ACC112 (cell line): Measurements from ENCODE around the gene GATC.
"Not testable (repeated sequence)": the region's sequence is repeated elsewhere in the genome, so short reads cannot be mapped to it uniquely, and the experiment has no call there.

Experiments used
- H2AFZ ChIP-seq: fragments of 200-600 bp; sonication (generic); one replicate; pipeline ENCODE4 v1.6.0; 2017; ENCODE audit warnings: antibody characterized with exemption, low read length; ENCODE audit not compliant: unreplicated experiment
- H3K27ac ChIP-seq: fragments of 200-600 bp; sonication (generic); 2 replicates; pipeline ENCODE4 v1.5.1; 2014; ENCODE audit warnings: low read depth, mild to moderate bottlenecking, antibody characterized with exemption, low read length, moderate library complexity
- H3K27me3 ChIP-seq: fragments of 200-600 bp; sonication (generic); 2 replicates; pipeline ENCODE4 v1.6.1; 2014; ENCODE audit warnings: mild to moderate bottlenecking, antibody characterized with exemption, low read length, moderate library complexity, mixed read lengths; ENCODE audit not compliant: insufficient read depth
- H3K36me3 ChIP-seq: fragments of 200-600 bp; sonication (generic); 2 replicates; pipeline ENCODE4 v1.6.1; 2016; ENCODE audit warnings: mild to moderate bottlenecking, antibody characterized with exemption, low read length, moderate library complexity, mixed read lengths; ENCODE audit not compliant: insufficient read depth
- H3K4me1 ChIP-seq: fragments of 200-600 bp; sonication (generic); one replicate; pipeline ENCODE4 v1.6.1; 2016; ENCODE audit warnings: low read length, mixed read lengths; ENCODE audit not compliant: insufficient read depth, unreplicated experiment, control insufficient read depth
- H3K4me3 ChIP-seq: fragments of 200-600 bp; sonication (generic); 2 replicates; pipeline ENCODE4 v1.5.1; 2014; ENCODE audit warnings: mild to moderate bottlenecking, low read depth, low read length
- H3K79me2 ChIP-seq: fragments of 200-600 bp; sonication (generic); one replicate; pipeline ENCODE4 v1.6.0; 2016; ENCODE audit warnings: low read length; ENCODE audit not compliant: control insufficient read depth, unreplicated experiment, insufficient read depth

Gene GATC

DNA sequence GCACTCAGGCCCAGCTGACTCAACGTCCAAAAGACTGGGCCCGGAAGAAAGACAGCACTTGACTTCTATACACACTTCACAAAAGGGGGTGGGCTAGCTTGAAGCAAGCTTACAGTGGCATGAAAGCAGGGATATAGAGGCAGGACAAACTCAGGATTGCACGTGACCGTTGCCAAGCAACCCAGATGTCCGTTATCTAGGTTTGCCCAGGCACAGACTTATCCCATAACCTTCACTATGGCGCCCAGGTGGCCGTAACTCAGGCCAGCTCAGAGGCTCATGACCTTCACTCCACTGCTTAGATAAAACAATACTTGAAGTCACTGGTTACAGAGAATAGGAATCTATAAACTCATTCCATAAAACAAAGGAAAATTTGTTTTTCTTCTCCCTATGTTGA is 41.3 kb downstream of the GATC start:
- not testable (repeated sequence) for H3K4me3 ChIP-seq, H3K79me2 ChIP-seq, H3K27me3 ChIP-seq, H2AFZ ChIP-seq, H3K36me3 ChIP-seq, H3K27ac ChIP-seq, H3K4me1 ChIP-seq

DNA sequence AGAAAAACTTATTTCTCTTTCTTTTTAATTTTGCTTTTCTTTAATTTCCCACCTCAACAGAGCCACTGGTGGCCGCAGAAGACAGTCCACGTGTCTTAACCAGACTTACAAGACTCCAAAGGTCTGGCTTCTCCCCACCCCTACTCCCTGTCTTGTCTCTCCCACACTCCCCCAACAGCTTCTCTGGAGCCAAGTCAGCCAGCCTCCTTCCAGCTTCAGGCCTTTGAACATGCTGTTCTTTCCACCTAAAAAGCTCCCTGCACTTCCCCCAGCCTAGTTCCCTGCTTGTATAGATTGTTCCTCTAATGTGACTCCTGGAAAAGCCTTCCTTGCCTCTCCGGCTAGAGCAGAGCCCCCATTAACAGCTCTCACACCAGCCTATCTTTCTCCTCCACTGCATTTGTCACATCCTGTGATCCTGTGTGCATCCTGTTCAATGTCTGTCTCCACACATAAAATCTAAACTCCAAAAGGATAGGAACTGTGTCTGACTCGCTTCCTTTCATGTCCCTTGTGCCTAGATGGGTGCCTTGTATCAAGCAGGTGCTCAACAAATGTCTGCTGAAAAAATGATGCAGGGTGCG is 41.9 kb downstream of the GATC start:
- no peaks in the 10 kb centered on the region for H3K27me3 ChIP-seq
- no peak overlapping the region for H2AFZ ChIP-seq
- H3K27ac ChIP-seq: no peak overlapping the region
- no peaks in the 10 kb centered on the region; the same call in 1 of the 2 replicates for H3K36me3 ChIP-seq
- H3K4me1 ChIP-seq: no peaks in the 10 kb centered on the region
- no peaks in the 10 kb centered on the region for H3K79me2 ChIP-seq
- H3K4me3 ChIP-seq: no peak overlapping the region

DNA sequence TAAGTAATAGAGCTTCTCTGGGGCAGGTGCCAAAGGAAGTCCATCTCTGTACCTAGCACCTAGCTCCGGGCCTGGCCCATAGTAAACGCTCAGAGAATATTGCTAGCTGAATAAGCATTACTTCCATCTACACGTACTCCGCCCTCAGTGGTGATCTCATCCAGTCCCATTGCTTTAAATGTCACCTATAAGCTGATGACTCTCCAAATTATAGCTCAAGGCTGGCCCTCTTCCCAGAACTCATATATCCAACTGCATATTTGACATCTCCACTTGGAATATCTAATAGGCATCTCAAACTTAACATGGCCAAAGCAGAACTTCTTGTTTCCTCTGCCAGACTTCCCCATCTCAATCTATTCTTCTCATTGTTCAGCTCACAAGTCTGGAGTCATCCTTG is 42.8 kb downstream of the GATC start:
- no peak overlapping the region for H3K27ac ChIP-seq
- no peaks in the 10 kb centered on the region for H3K27me3 ChIP-seq
- no peaks in the 10 kb centered on the region for H3K4me1 ChIP-seq
- no peaks in the 10 kb centered on the region; the same call in 1 of the 2 replicates for H3K36me3 ChIP-seq
- H3K4me3 ChIP-seq: no peak overlapping the region
- H3K79me2 ChIP-seq: no peaks in the 10 kb centered on the region
- H2AFZ ChIP-seq: no peak overlapping the region

DNA sequence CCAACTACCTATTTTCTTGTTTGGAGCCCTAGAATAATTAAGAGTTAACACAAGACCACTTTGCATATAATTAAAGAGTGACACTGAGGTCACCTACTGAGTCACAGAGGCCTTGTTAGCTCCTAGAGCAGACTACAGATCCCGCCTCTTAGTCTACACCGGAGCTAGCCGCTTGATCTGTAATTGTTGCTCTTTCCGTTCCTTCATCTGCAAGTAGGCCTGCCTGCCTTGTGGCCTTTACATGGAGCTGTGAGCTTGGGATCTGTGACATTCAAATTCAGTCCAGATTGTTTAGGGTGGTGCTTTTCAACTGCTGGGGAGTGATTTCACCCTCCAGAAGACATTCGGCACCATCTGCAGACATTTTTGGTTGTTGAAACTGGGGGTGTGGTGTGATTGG is 44.1 kb downstream of the GATC start:
- Histone ChIP-seq H3K36me3 (no peaks in the 10 kb centered on the region; the same call in 1 of the 2 replicates), H2AFZ (no peak overlapping the region), H3K79me2 (peaks cover 4% of the 10 kb centered on the region), H3K4me3 (no peak overlapping the region), H3K27me3 (no peaks in the 10 kb centered on the region), H3K4me1 (peaks cover 8% of the 10 kb centered on the region), H3K27ac (no peak overlapping the region)

GRCh38 chr12:120490833-120491512 is 44.7 kb downstream of the GATC start:
- no peak overlapping the region for H3K27ac ChIP-seq
- H2AFZ ChIP-seq: no peak overlapping the region
- H3K4me1 ChIP-seq: peaks cover 9% of the 10 kb centered on the region
- H3K4me3 ChIP-seq: no peak overlapping the region
- no peaks in the 10 kb centered on the region; the same call in 1 of the 2 replicates for H3K36me3 ChIP-seq
- H3K27me3 ChIP-seq: no peaks in the 10 kb centered on the region
- peaks cover 6% of the 10 kb centered on the region for H3K79me2 ChIP-seq

DNA sequence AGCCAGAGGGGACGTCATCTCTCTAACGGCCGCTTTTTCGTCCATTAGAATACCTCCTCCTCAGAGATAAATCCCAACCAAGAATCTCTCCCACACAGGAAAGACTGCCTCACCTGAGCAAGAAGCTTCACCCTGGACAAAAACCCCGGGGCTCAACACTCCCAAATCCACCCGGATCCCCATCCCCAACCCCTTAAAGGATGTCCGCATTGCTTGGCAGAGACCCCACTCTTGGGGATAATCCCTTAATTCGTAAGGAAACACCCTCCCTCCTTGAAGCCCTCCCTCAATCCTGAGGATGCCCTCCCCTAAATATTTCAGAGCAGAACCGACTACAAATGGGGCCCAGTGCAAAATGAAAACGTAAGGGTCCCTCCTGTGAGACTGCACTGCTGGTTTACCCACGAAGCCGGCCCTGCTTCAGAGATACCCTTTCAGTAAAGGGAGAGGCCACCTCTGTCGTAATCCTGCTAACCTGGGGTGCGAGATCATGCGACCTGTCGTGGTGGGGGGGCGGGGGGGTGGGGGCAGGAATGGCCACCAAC is 49.0 kb downstream of the GATC start:
- peaks cover 37% of the 10 kb centered on the region for H3K79me2 ChIP-seq
- H3K36me3 ChIP-seq: peaks cover 12% of the 10 kb centered on the region
- peak overlapping the region; percentile 88 for H2AFZ ChIP-seq
- H3K27me3 ChIP-seq: no peaks in the 10 kb centered on the region
- H3K4me3 ChIP-seq: peak overlapping the region; percentile 82
- no peak overlapping the region for H3K27ac ChIP-seq
- H3K4me1 ChIP-seq: peaks cover 24% of the 10 kb centered on the region

- Histone ChIP-seq H3K27me3 (no peaks in the 10 kb centered on the region), H3K4me1 (peaks cover 24% of the 10 kb centered on the region), H3K27ac (peak within 1 kb of the TSS; percentile 12; the same call in 1 of the 2 replicates)
Measured at GRCh38 chr12:120495731-120496412, 49.6 kb downstream of the GATC start, which contains the start of gene DYNLL1. Gene DYNLL1, plus strand, starts transcription at chr12:120496113. Its CDS starts 309 bp downstream, at chr12:120496422.

DNA sequence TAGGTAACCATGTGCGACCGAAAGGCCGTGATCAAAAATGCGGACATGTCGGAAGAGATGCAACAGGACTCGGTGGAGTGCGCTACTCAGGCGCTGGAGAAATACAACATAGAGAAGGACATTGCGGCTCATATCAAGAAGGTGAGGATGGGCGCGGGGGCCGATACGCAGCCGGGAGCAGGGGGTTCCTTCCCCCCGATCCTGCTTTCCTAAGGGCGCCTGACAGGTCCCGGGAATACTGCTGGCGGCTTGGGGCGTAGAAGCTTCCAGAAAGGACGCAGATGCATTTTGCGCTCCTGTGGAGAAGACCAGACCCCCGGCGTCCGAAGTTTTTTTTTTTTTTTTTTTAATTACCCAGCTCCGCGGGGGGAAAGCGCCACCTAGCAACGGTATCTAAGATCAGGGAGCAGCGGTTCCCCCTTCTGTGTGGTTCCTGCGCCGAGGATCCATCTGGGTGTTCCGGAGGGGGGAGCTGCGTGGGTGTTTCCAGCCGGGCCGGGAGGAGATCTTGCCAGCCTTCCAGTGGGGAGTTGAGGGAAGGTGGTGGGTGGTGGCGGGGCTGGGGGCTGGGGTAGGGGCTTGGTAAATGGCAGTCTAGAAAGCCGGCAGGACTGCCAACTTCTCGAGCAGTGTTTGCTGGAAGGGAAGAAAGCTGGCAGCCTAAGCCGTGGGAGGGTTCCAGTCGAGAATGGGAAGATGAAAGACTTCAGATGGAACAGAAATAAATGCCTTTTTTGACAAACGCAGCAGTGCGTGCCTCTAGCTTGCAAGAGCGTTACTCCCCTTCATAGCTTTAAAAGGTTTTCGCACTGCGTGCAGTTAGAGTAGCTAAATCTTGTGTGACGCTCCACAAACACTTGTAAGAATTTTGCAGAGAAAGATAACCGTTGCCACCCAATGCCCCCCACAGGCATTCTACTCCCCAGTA is 50.4 kb downstream of the GATC start:
- no peaks in the 10 kb centered on the region for H3K27me3 ChIP-seq
- H3K27ac ChIP-seq: peak overlapping the region; percentile 12; the same call in 1 of the 2 replicates
- no peak overlapping the region for H2AFZ ChIP-seq
- peaks cover 37% of the 10 kb centered on the region for H3K79me2 ChIP-seq
- H3K36me3 ChIP-seq: peaks cover 12% of the 10 kb centered on the region
- peaks cover 24% of the 10 kb centered on the region for H3K4me1 ChIP-seq
- peak overlapping the region; percentile 82 for H3K4me3 ChIP-seq

More at GRCh38 chr12:120495731-120496412, 49.6 kb downstream of the GATC start, which contains the start of gene DYNLL1:
- Histone ChIP-seq H3K4me3 (peak within 1 kb of the TSS; percentile 82), H2AFZ (peak within 1 kb of the TSS; percentile 88), H3K36me3 (peaks cover 12% of the 10 kb centered on the region), H3K79me2 (peaks cover 37% of the 10 kb centered on the region)

- Histone ChIP-seq H3K4me3 (peak overlapping the region; percentile 82), H3K27me3 (no peaks in the 10 kb centered on the region), H3K4me1 (peaks cover 24% of the 10 kb centered on the region), H2AFZ (no peak overlapping the region), H3K79me2 (peaks cover 37% of the 10 kb centered on the region), H3K27ac (no peak overlapping the region), H3K36me3 (peaks cover 12% of the 10 kb centered on the region)
Measured at GRCh38 chr12:120497524-120498150, 51.4 kb downstream of the GATC start.
